Liver (tissue), 9 donors: ENCODE data around the gene ANK3. TPM values are rescaled to one million over a fixed set of nuclear protein-coding genes. Genes with fewer than 3 reads are reported as not detected.

Experiments
- DNase-seq: peaks from one replicate; pipeline ENCODE4 v3.0.0-alpha.2; 2017; ENCODE audit warnings: low spot score
- H3K27ac ChIP-seq, 2 donors: one replicate each; pipeline ENCODE4 v1.7.0; 2013; ENCODE audit warnings: inconsistent platforms in 2 of 2, low read length in 2 of 2, control low read depth in 1 of 2, low read depth in 1 of 2, mild to moderate bottlenecking in 1 of 2
- H3K27me3 ChIP-seq, 4 donors: one replicate each; pipeline versions ENCODE4 v1.6.1 to v1.7.0; 2013; ENCODE audit warnings: low read length in 3 of 4, inconsistent platforms in 1 of 4, mild to moderate bottlenecking in 1 of 4, moderate library complexity in 1 of 4; ENCODE audit not compliant: control insufficient read depth in 4 of 4, insufficient read depth in 4 of 4
- H3K36me3 ChIP-seq, 4 donors: one replicate each; pipeline versions ENCODE4 v1.6.1 to v1.7.0; 2013; ENCODE audit warnings: low read length in 3 of 4, mild to moderate bottlenecking in 3 of 4, low read depth in 1 of 4, moderate library complexity in 1 of 4; ENCODE audit not compliant: control insufficient read depth in 4 of 4, insufficient read depth in 3 of 4
- H3K4me1 ChIP-seq, 4 donors: one replicate each; pipeline versions ENCODE4 v1.6.1 to v1.7.0; 2013; ENCODE audit warnings: low read length in 3 of 4, mild to moderate bottlenecking in 3 of 4, moderate library complexity in 1 of 4; ENCODE audit not compliant: control insufficient read depth in 4 of 4, insufficient read depth in 4 of 4
- H3K4me3 ChIP-seq, 3 donors: one replicate each; pipeline versions ENCODE4 v1.6.1 to v1.7.0; 2013; ENCODE audit warnings: low read length in 3 of 3, control low read depth in 1 of 3, low read depth in 1 of 3, mild to moderate bottlenecking in 1 of 3
- H3K9ac ChIP-seq, 2 donors: one replicate each; pipeline ENCODE4 v1.7.0; 2013; ENCODE audit warnings: low read length in 2 of 2, mild to moderate bottlenecking in 2 of 2, moderate library complexity in 2 of 2, control low read depth in 1 of 2, low read depth in 1 of 2
- H3K9me3 ChIP-seq, 4 donors: one replicate each; pipeline versions ENCODE4 v1.6.1 to v1.7.0; 2013; ENCODE audit warnings: low read length in 3 of 4; ENCODE audit not compliant: control insufficient read depth in 4 of 4
- ATF3 ChIP-seq: IDR thresholded peaks from 2 replicates; pipeline ENCODE4 v1.6.1; 2016; ENCODE audit warnings: antibody characterized with exemption
- CTCF ChIP-seq: fragments of 150-350 bp; IDR thresholded peaks from 2 replicates; pipeline ENCODE4 v1.5.1; 2017; ENCODE audit warnings: improper control_type of control experiment, low read depth, low read length; ENCODE audit not compliant: missing input control
- EGR1 ChIP-seq, 2 donors: IDR thresholded peaks; 2 replicates each; pipeline ENCODE4 v1.6.1; 2016 to 2018; ENCODE audit warnings: antibody characterized with exemption in 2 of 2, low read depth in 2 of 2
- FOXA1 ChIP-seq: IDR thresholded peaks from 2 replicates; pipeline ENCODE4 v1.6.1; 2016; ENCODE audit warnings: antibody characterized with exemption
- FOXA2 ChIP-seq: IDR thresholded peaks from 2 replicates; pipeline ENCODE4 v1.6.1; 2016; ENCODE audit warnings: antibody characterized with exemption
- GABPA ChIP-seq, 2 donors: IDR thresholded peaks in 1 of 2; conservative IDR thresholded peaks in 1 of 2; 2 replicates each; pipeline ENCODE4 v1.6.1; 2016; ENCODE audit warnings: antibody characterized with exemption in 2 of 2, mild to moderate bottlenecking in 1 of 2, moderate library complexity in 1 of 2
- HNF4A ChIP-seq, 2 donors: conservative IDR thresholded peaks; 2 replicates each; pipeline ENCODE4 v1.6.1; 2016; ENCODE audit warnings: antibody characterized with exemption in 2 of 2, mild to moderate bottlenecking in 2 of 2
- HNF4G ChIP-seq: IDR thresholded peaks from 2 replicates; pipeline ENCODE4 v1.6.1; 2016; ENCODE audit warnings: antibody characterized with exemption
- JUND ChIP-seq, 2 donors: IDR thresholded peaks; 2 replicates each; pipeline ENCODE4 v1.6.1; 2016; ENCODE audit warnings: antibody characterized with exemption in 2 of 2
- NR2F2 ChIP-seq: IDR thresholded peaks from 2 replicates; pipeline ENCODE4 v1.6.1; 2016; ENCODE audit warnings: antibody characterized with exemption
- RAD21 ChIP-seq, 2 donors: IDR thresholded peaks; 2 replicates each; pipeline ENCODE4 v1.6.1; 2016; ENCODE audit warnings: antibody characterized with exemption in 2 of 2, mild to moderate bottlenecking in 2 of 2
- RXRA ChIP-seq, 2 donors: IDR thresholded peaks; 2 replicates each; pipeline ENCODE4 v1.6.1; 2017 to 2018; ENCODE audit warnings: antibody characterized with exemption in 2 of 2, mild to moderate bottlenecking in 1 of 2
- SP1 ChIP-seq: IDR thresholded peaks from 2 replicates; pipeline ENCODE4 v1.6.1; 2018; ENCODE audit warnings: antibody characterized with exemption, mild to moderate bottlenecking
- TAF1 ChIP-seq: conservative IDR thresholded peaks from 2 replicates; pipeline ENCODE4 v1.6.1; 2016; ENCODE audit warnings: antibody characterized with exemption, mild to moderate bottlenecking
- YY1 ChIP-seq: IDR thresholded peaks from 2 replicates; pipeline ENCODE4 v1.6.1; 2016; ENCODE audit warnings: antibody characterized with exemption, mild to moderate bottlenecking
- ZBTB33 ChIP-seq: IDR thresholded peaks from 2 replicates; pipeline ENCODE4 v1.6.1; 2016; ENCODE audit warnings: antibody characterized with exemption
- WGBS: extraction: QIAGEN DNeasy Blood & Tissue Kit; methylation state at CpG from one replicate; pipeline ENCODE4 v1.1.7; 2013; 5-methylcytosine and 5-hydroxymethylcytosine counted together
- polyA plus RNA-seq, 2 donors: library from polyadenylated mRNA; stranded (reverse) in 1 of 2; unstranded in 1 of 2; fragments of 200-250 nt in 1 of 2; fragments of >200 nt in 1 of 2; fragmentation: Nextera tagmentation in 1 of 2; extraction: Ambion mirVana in 1 of 2; gene quantifications; one replicate each; pipeline versions ENCODE4 v1.2.1 to v1.2.3, GENCODE V29; 2013 to 2015
- total RNA-seq, 2 donors: library from RNA; depleted of rRNA; stranded (reverse); fragments of >200 nt; gene quantifications; one replicate each; pipeline ENCODE4 v1.2.3, GENCODE V29; 2014
- donor health status: healthy.
- donor health status: healthy.
- donor health status: healthy.
- donor health status: healthy.
- donor health status: healthy.

ANK3 gene
- 10 to 100 TPM; 12.4 to 30.0 TPM for total RNA-seq
- 1 to 10 TPM; 5.7 to 6.9 TPM for polyA plus RNA-seq

- no peaks in the 10 kb centered on the region for H3K27me3 ChIP-seq
- no peak within 1 kb of the TSS for H3K27ac ChIP-seq
- peaks cover 0 to 4% (median 0%) of the 10 kb centered on the region in 4 donors for H3K4me1 ChIP-seq
- 85% methylated on average over 10 of the region's 10 CpGs for WGBS
- no peak for DNase-seq
- H3K4me3 ChIP-seq = peak within 1 kb of the TSS in 1 of 3 donors; percentile 20
- H3K9me3 ChIP-seq = no peaks in the 10 kb centered on the region
- H3K36me3 ChIP-seq = no peaks in the 10 kb centered on the region
- no peak within 1 kb of the TSS for H3K9ac ChIP-seq
- TF ChIP-seq RAD21 (IDR thresholded peaks at IDR 0.05) = no peak
Observed at GRCh38 chr10:60389413-60390025, at the start of gene ANK3. Gene ANK3, minus strand, starts transcription at chr10:60389875. Its CDS starts 337 bp downstream, at chr10:60389538.

GRCh38 chr10:60434418-60435046, 44.9 kb upstream of the ANK3 start:
- Histone ChIP-seq H3K9ac (no peak overlapping the region), H3K27me3 (no peaks in the 10 kb centered on the region), H3K27ac (no peak overlapping the region), H3K4me3 (no peak overlapping the region), H3K36me3 (no peaks in the 10 kb centered on the region), H3K4me1 (peaks cover 0 to 6% (median 1%) of the 10 kb centered on the region in 4 donors), H3K9me3 (no peaks in the 10 kb centered on the region)
- DNase-seq = no peak
- 58% methylated on average over 3 of the region's 3 CpGs for WGBS
- TF ChIP-seq FOXA2 (no peak), CTCF (peak; percentile 82), TAF1 (no peak), FOXA1 (no peak), GABPA (IDR thresholded peaks at IDR 0.05 in 1 of 2, conservative IDR thresholded peaks at IDR 0.05 in 1 of 2) (no peak), RXRA (IDR thresholded peaks at IDR 0.05) (no peak), EGR1 (IDR thresholded peaks at IDR 0.05; ENCODE audit: low read depth in 2 of 2) (no peak), HNF4G (no peak), RAD21 (IDR thresholded peaks at IDR 0.05) (peak; percentile 97 to 98), NR2F2 (no peak), ZBTB33 (no peak), JUND (IDR thresholded peaks at IDR 0.05) (no peak), ATF3 (no peak), YY1 (no peak)

GRCh38 chr10:60433684-60434083, 44.0 kb upstream of the ANK3 start:
- Histone ChIP-seq H3K27ac (no peak overlapping the region), H3K4me1 (peaks cover 0 to 9% (median 7%) of the 10 kb centered on the region in 4 donors), H3K9ac (no peak overlapping the region), H3K4me3 (no peak overlapping the region), H3K27me3 (no peaks in the 10 kb centered on the region), H3K36me3 (no peaks in the 10 kb centered on the region), H3K9me3 (no peaks in the 10 kb centered on the region)
- 48% methylated on average over 3 of the region's 3 CpGs for WGBS
- TF ChIP-seq FOXA1 (no peak), RAD21 (IDR thresholded peaks at IDR 0.05) (no peak), CTCF (no peak), ATF3 (no peak), SP1 (no peak), ZBTB33 (no peak), HNF4A (conservative IDR thresholded peaks at IDR 0.05) (no peak)
- DNase-seq = no peak
